Naive thymus-derived CD4-positive, alpha-beta T cell (primary cell): ENCODE results near the gene RELN. TPM values are rescaled to one million over a fixed set of nuclear protein-coding genes. Genes with fewer than 3 reads are reported as not detected.
A peak's percentile ranks its signal among the peaks of the same experiment; 100 is the strongest.
"Not testable (repeated sequence)": the region's sequence is repeated elsewhere in the genome, so short reads cannot be mapped to it uniquely, and the experiment has no call there.

Experiments
- ATAC-seq: fragments of 150-1000 bp; cut with Tn5 transposase; 2 replicates; pipeline ENCODE4 v1.10.0; 2021; ENCODE audit warnings: mild to moderate bottlenecking, moderate library complexity
- CTCF ChIA-PET: fragments of 350-600 bp; sonication (Branson Sonifier 250); formaldehyde crosslinking; loops from one replicate; lab custom pipeline; 2021; ENCODE audit warnings: antibody characterized with exemption; lab: Charles Lee
- POLR2A ChIA-PET: fragments of 350-600 bp; sonication (Branson Sonifier 250); formaldehyde crosslinking; loops from one replicate; lab custom pipeline; 2021; ENCODE audit warnings: antibody characterized with exemption, inconsistent platforms; lab: Charles Lee
- DNase-seq, 9 donors: peaks; one replicate each; pipeline versions ENCODE4 v3.0.0 to v3.0.0-alpha.2; 2020 to 2022; ENCODE audit warnings: mixed read lengths in 1 of 9
- H3K27ac ChIP-seq: one replicate; pipeline ENCODE4 v1.7.0; 2013; ENCODE audit warnings: mild to moderate bottlenecking, low read depth, low read length, moderate library complexity
- H3K27me3 ChIP-seq, 2 donors: one replicate each; pipeline ENCODE4 v1.7.0; 2013; ENCODE audit warnings: low read length in 2 of 2, mild to moderate bottlenecking in 2 of 2, moderate library complexity in 2 of 2; ENCODE audit not compliant: control insufficient read depth in 2 of 2, insufficient read depth in 2 of 2
- H3K36me3 ChIP-seq, 3 experiments: 1 replicate in 2 of 3; 2 replicates in 1 of 3; pipeline ENCODE4 v1.7.0; 2013; ENCODE audit warnings: low read length in 3 of 3, mild to moderate bottlenecking in 3 of 3, moderate library complexity in 1 of 3; ENCODE audit not compliant: insufficient read depth in 3 of 3, control insufficient read depth in 2 of 3
- H3K4me1 ChIP-seq, 2 donors: one replicate each; pipeline ENCODE4 v1.7.0; 2013; ENCODE audit warnings: low read length in 2 of 2, mild to moderate bottlenecking in 2 of 2, moderate library complexity in 1 of 2; ENCODE audit not compliant: control insufficient read depth in 2 of 2, insufficient read depth in 2 of 2
- H3K4me3 ChIP-seq: 2 replicates; pipeline ENCODE4 v1.7.0; 2013; ENCODE audit warnings: mild to moderate bottlenecking, low read length
- H3K9me3 ChIP-seq, 3 experiments: 1 replicate in 2 of 3; 2 replicates in 1 of 3; pipeline ENCODE4 v1.7.0; 2013; ENCODE audit warnings: low read length in 3 of 3; ENCODE audit not compliant: control insufficient read depth in 2 of 3
- H3K27ac Mint-ChIP-seq, 9 donors: one replicate each; pipeline ENCODE4 v1.8.0; 2020 to 2022; ENCODE audit warnings: mixed read lengths in 9 of 9, mild to moderate bottlenecking in 8 of 9, moderate library complexity in 5 of 9, inconsistent platforms in 2 of 9
- H3K27me3 Mint-ChIP-seq, 5 donors: one replicate each; pipeline ENCODE4 v1.8.0; 2021 to 2022; ENCODE audit warnings: mixed read lengths in 5 of 5, mild to moderate bottlenecking in 1 of 5
- H3K36me3 Mint-ChIP-seq, 5 donors: one replicate each; pipeline ENCODE4 v1.8.0; 2020 to 2022; ENCODE audit warnings: mixed read lengths in 5 of 5, mild to moderate bottlenecking in 3 of 5, inconsistent platforms in 1 of 5
- H3K4me1 Mint-ChIP-seq, 7 donors: one replicate each; pipeline ENCODE4 v1.8.0; 2020 to 2022; ENCODE audit warnings: mixed read lengths in 7 of 7, mild to moderate bottlenecking in 3 of 7, inconsistent platforms in 1 of 7
- H3K4me3 Mint-ChIP-seq, 10 donors: one replicate each; pipeline ENCODE4 v1.8.0; 2020 to 2022; ENCODE audit warnings: mild to moderate bottlenecking in 10 of 10, mixed read lengths in 10 of 10, moderate library complexity in 6 of 10, inconsistent platforms in 2 of 10
- H3K9me3 Mint-ChIP-seq, 11 donors: one replicate each; pipeline ENCODE4 v1.8.0; 2020 to 2022; ENCODE audit warnings: mixed read lengths in 11 of 11, mild to moderate bottlenecking in 4 of 11, inconsistent platforms in 1 of 11, moderate library complexity in 1 of 11
- intact Hi-C, 2 donors: fragments of 100-400 bp; cut with micrococcal nuclease; formaldehyde crosslinking; loops; one replicate each; pipeline ENCODE4 v1.15.1; 2023
- polyA plus RNA-seq, 2 donors: library from polyadenylated mRNA; unstranded; fragments of 300-500 nt; fragmentation: Illumina TruSeq; gene quantifications; one replicate each; pipeline ENCODE4 v1.2.3, GENCODE V29; 2021
- total RNA-seq, 6 experiments: library from RNA in 5 of 6; stranded (reverse) in 5 of 6; gene quantifications; 1 replicate in 5 of 6; 2 replicates in 1 of 6; pipeline ENCODE4 v1.2.3 and lab custom pipeline; 2021 to 2026

The RELN gene
- total and polyA plus RNA-seq, 7 experiments from 2014 or later, result not detected

DNA sequence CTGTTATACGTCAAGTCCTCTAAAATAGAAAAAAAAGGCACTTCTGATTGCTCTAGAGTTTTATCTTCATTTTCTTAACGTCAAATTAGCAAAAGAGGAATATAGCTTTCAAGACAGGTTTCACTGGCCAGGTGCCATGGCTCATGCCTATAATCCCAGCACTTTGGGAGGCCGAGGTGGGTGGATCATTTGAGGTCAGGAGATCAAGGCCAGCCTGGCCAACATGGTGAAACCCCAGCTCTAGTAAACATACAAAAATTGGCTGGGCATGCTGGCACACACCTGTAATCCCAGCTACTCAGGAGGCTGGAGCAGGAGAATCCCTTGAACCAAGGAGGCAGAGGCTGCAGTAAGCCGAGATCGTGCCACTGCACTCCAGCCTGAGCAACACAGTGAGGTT, 173.5 kb downstream of the RELN start:
- H3K36me3 Mint-ChIP-seq, POLR2A ChIA-PET, H3K27ac Mint-ChIP-seq, intact Hi-C loops, H3K4me3 Mint-ChIP-seq, H3K27ac ChIP-seq, H3K4me3 ChIP-seq, H3K9me3 Mint-ChIP-seq, H3K27me3 Mint-ChIP-seq, H3K27me3 ChIP-seq, CTCF ChIA-PET, ATAC-seq, H3K9me3 ChIP-seq, H3K36me3 ChIP-seq, DNase-seq: not testable (repeated sequence)
- H3K4me1 Mint-ChIP-seq, result peaks cover 5 to 21% (median 18%) of the 10 kb centered on the region in 7 donors
- peaks cover 0 to 15% of the 10 kb centered on the region in 2 donors for H3K4me1 ChIP-seq

GRCh38 chr7:103813970-103814369, 175.5 kb downstream of the RELN start:
- Mint-ChIP-seq H3K36me3 (peaks cover 0 to 3% (median 0%) of the 10 kb centered on the region in 5 donors), H3K4me3 (no peak overlapping the region), H3K27ac (no peak overlapping the region), H3K9me3 (peaks cover 0 to 4% (median 0%) of the 10 kb centered on the region in 11 donors), H3K27me3 (peaks cover 0 to 5% (median 3%) of the 10 kb centered on the region in 5 donors), H3K4me1 (peaks cover 7 to 36% (median 34%) of the 10 kb centered on the region in 7 donors)
- Histone ChIP-seq H3K27ac (no peak overlapping the region), H3K9me3 (no peaks in the 10 kb centered on the region), H3K36me3 (no peaks in the 10 kb centered on the region), H3K4me1 (peaks cover 0 to 15% of the 10 kb centered on the region in 2 donors), H3K27me3 (no peaks in the 10 kb centered on the region), H3K4me3 (no peak overlapping the region)
- ChIA-PET POLR2A (no interaction called here), CTCF (interaction anchor here (0.8 kb wide), 1 partner anchor 78 kb away, joined by 3 read pairs; no protein-coding TSS in a partner anchor)
- DNase-seq, result no peak
- intact Hi-C loops, result no loop called here
- ATAC-seq, result no peak

GRCh38 chr7:103811997-103812396, 177.5 kb downstream of the RELN start:
- DNase-seq, result peak in 7 of 9 donors; percentile 2 to 38 (median 17)
- ATAC-seq, result peak; percentile 49
- Mint-ChIP-seq H3K4me3 (peak overlapping the region in 9 of 10 donors; percentile 49 to 78 (median 72)), H3K4me1 (peaks cover 7 to 37% (median 35%) of the 10 kb centered on the region in 7 donors), H3K27me3 (peaks cover 0 to 4% (median 1%) of the 10 kb centered on the region in 5 donors), H3K36me3 (peaks cover 0 to under 1% (median 0%) of the 10 kb centered on the region in 5 donors), H3K9me3 (peaks cover 0 to 5% (median 0%) of the 10 kb centered on the region in 11 donors), H3K27ac (peak overlapping the region in 7 of 9 donors; percentile 11 to 90 (median 62))
- peak overlapping the region; percentile 42 for H3K4me3 ChIP-seq
- H3K27ac ChIP-seq, result no peak overlapping the region
- H3K27me3 ChIP-seq, result no peaks in the 10 kb centered on the region
- H3K36me3 ChIP-seq, result no peaks in the 10 kb centered on the region
- ChIA-PET POLR2A (no interaction called here), CTCF (no interaction called here)
- no peaks in the 10 kb centered on the region for H3K9me3 ChIP-seq
- intact Hi-C loops, result no loop called here
- peaks cover 0 to 15% of the 10 kb centered on the region in 2 donors for H3K4me1 ChIP-seq

DNA sequence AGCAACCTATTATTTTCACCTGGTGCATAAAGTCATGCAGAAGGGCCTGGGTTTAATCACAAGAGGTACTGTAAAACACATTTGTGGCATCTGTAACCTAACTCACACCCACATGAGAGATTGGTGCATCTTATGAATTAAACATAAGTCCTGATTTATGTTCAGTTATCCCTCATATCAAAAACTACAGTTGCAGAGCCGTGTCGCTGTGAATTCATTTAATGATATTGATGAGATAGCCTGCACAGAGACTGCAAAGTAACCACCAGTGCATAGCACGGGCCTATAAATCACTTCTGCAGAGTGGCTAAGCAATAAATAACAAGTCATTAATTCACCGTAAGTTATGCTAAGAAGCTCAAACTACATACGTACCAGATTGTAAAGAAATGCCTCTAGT, 178.2 kb downstream of the RELN start:
- H3K4me3 Mint-ChIP-seq, result peak overlapping the region in 7 of 10 donors; percentile 49 to 78 (median 72)
- ChIA-PET CTCF (no interaction called here), POLR2A (no interaction called here)
- H3K9me3 ChIP-seq, result no peaks in the 10 kb centered on the region
- H3K4me1 Mint-ChIP-seq, result peaks cover 7 to 37% (median 35%) of the 10 kb centered on the region in 7 donors
- DNase-seq, result no peak
- peak overlapping the region; percentile 42 for H3K4me3 ChIP-seq
- intact Hi-C loops, result no loop called here
- no peaks in the 10 kb centered on the region for H3K36me3 ChIP-seq
- H3K27ac Mint-ChIP-seq, result peak overlapping the region in 4 of 9 donors; percentile 11 to 71 (median 59)
- no peaks in the 10 kb centered on the region for H3K36me3 Mint-ChIP-seq
- peaks cover 0 to 5% (median 0%) of the 10 kb centered on the region in 11 donors for H3K9me3 Mint-ChIP-seq
- H3K4me1 ChIP-seq, result peaks cover 0 to 15% of the 10 kb centered on the region in 2 donors
- peaks cover 0 to 4% (median 0%) of the 10 kb centered on the region in 5 donors for H3K27me3 Mint-ChIP-seq
- ATAC-seq, result no peak
- H3K27ac ChIP-seq, result no peak overlapping the region
- H3K27me3 ChIP-seq, result no peaks in the 10 kb centered on the region

DNA sequence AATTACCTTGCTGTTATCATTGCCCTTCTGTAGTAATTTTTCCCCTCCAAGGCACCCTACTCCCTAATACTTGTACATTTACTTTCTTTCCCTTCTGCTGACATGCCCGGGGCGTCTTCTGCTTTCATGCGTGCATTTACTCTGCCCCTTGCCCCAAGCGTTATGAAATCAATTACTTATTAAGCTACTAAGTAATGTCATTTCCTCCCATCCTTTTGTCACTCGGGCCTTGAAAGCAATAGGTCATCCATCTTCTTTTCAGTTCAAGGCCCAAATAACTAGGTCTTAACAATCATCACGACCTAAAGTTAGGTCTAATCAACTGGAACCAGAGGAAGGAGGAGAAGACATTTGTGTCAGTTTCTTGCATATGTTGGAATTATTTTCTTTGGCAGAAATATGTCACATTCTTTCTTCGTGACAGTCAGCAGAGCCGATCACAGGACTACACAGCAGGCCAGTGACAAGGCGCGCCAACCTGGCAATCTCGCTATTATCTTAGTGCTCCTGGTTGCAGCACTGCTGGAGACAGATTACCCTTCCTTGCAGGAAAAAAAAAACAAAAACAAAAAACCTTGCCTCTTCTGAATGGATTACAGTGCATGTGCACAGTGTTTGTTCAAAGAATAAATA, 179.2 kb downstream of the RELN start:
- H3K9me3 ChIP-seq, result no peaks in the 10 kb centered on the region
- Mint-ChIP-seq H3K9me3 (peaks cover 0 to 5% (median 0%) of the 10 kb centered on the region in 11 donors), H3K4me3 (peak overlapping the region in 2 of 10 donors; percentile 2 to 8), H3K27ac (no peak overlapping the region), H3K36me3 (no peaks in the 10 kb centered on the region), H3K4me1 (peaks cover 7 to 37% (median 35%) of the 10 kb centered on the region in 7 donors), H3K27me3 (peaks cover 0 to 4% (median 0%) of the 10 kb centered on the region in 5 donors)
- intact Hi-C loops, result no loop called here
- DNase-seq, result no peak
- CTCF ChIA-PET, result no interaction called here
- H3K27me3 ChIP-seq, result no peaks in the 10 kb centered on the region
- no peak for ATAC-seq
- H3K27ac ChIP-seq, result no peak overlapping the region
- POLR2A ChIA-PET, result no interaction called here
- peaks cover 0 to 15% of the 10 kb centered on the region in 2 donors for H3K4me1 ChIP-seq
- no peaks in the 10 kb centered on the region for H3K36me3 ChIP-seq
- H3K4me3 ChIP-seq, result no peak overlapping the region

DNA sequence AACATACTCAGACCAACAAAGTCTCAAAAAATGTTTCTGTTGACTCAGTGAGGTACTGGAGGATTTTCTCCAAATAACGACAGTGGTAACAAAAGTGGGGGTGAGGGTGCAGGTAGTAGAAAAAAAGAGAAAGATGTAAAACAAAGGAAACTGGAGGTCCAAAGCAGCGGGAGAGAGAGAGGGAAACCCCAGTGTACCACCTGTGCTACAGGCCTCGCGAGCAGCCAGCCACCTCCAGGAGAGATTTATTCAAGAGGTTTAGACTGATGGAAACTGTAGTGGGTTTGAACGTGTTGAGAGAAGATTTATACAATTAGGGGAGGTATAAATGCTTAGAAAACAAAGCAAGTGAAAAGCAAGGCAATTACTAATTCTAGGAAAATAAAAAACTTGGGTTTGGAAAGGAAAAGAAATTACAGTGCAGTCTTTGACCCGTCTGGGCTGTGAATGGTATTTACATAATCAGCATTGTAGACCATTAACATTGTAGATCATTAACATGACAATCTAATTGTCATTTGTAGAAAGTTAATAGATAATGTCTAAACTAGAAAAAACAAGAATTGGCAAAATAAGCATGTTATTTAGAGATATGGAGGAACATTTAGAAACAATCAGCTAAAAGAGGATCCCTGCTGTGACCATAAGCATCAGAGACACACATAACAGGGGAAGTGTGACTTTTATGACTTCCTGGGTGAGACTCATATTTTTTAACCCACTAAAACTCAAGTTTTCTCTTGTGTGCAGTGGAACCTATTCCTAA, 180.0 kb downstream of the RELN start:
- Histone ChIP-seq H3K9me3 (no peaks in the 10 kb centered on the region), H3K27me3 (no peaks in the 10 kb centered on the region), H3K4me1 (peaks cover 0 to 15% of the 10 kb centered on the region in 2 donors), H3K27ac (no peak overlapping the region), H3K4me3 (no peak overlapping the region), H3K36me3 (no peaks in the 10 kb centered on the region)
- Mint-ChIP-seq H3K27ac (peak overlapping the region in 4 of 9 donors; percentile 1 to 63 (median 29)), H3K4me3 (peak overlapping the region in 4 of 10 donors; percentile 0 to 21 (median 2)), H3K4me1 (peaks cover 7 to 37% (median 35%) of the 10 kb centered on the region in 7 donors), H3K36me3 (no peaks in the 10 kb centered on the region), H3K9me3 (peaks cover 0 to 5% (median 0%) of the 10 kb centered on the region in 11 donors), H3K27me3 (peaks cover 0 to 4% (median 0%) of the 10 kb centered on the region in 5 donors)
- no peak for DNase-seq
- no peak for ATAC-seq
- intact Hi-C loops, result no loop called here
- ChIA-PET POLR2A (no interaction called here), CTCF (no interaction called here)
